ENCODE measurements around the gene SLC25A21. TPM values are rescaled to one million over a fixed set of nuclear protein-coding genes. Genes with fewer than 3 reads are reported as not detected.
A peak's percentile ranks its signal among the peaks of the same experiment; 100 is the strongest.
"Not testable (repeated sequence)": the region's sequence is repeated elsewhere in the genome, so short reads cannot be mapped to it uniquely, and the experiment has no call there.

Gene SLC25A21
- total RNA-seq, 1 donor from 2014 or later = 0.89 TPM

GRCh38 chr14:36823651-36824050 is 348.8 kb downstream of the SLC25A21 start:
- DNase-seq (ENCODE audit: low read depth) = no peak

- DNase-seq (ENCODE audit: low read depth) = no peak
These were observed 349.7 kb downstream of the SLC25A21 start for GRCh38 chr14:36822685-36823084.

GRCh38 chr14:36820901-36821300 is 351.5 kb downstream of the SLC25A21 start:
- no peak for DNase-seq (ENCODE audit: low read depth)

GRCh38 chr14:36820111-36820709 is 352.2 kb downstream of the SLC25A21 start:
- DNase-seq (ENCODE audit: low read depth) = no peak

- DNase-seq (ENCODE audit: low read depth) = no peak
These were observed 353.5 kb downstream of the SLC25A21 start for GRCh38 chr14:36818794-36819384.

- DNase-seq (ENCODE audit: low read depth) = no peak
These were observed 354.2 kb downstream of the SLC25A21 start for GRCh38 chr14:36818246-36818645.

GRCh38 chr14:36817071-36817930 is 355.1 kb downstream of the SLC25A21 start:
- no peak for DNase-seq (ENCODE audit: low read depth)

- no peak for DNase-seq (ENCODE audit: low read depth)
These were observed 355.9 kb downstream of the SLC25A21 start for GRCh38 chr14:36816481-36816880.

GRCh38 chr14:36814783-36815182 is 357.6 kb downstream of the SLC25A21 start:
- not testable (repeated sequence) for DNase-seq (ENCODE audit: low read depth)

GRCh38 chr14:36810209-36810608 is 362.2 kb downstream of the SLC25A21 start:
- no peak for DNase-seq (ENCODE audit: low read depth)

GRCh38 chr14:36807727-36808126 is 364.7 kb downstream of the SLC25A21 start:
- no peak for DNase-seq (ENCODE audit: low read depth)

- DNase-seq (ENCODE audit: low read depth) = no peak
These were observed 367.3 kb downstream of the SLC25A21 start for GRCh38 chr14:36805131-36805559.

GRCh38 chr14:36797634-36798033 is 374.8 kb downstream of the SLC25A21 start:
- no peak for DNase-seq (ENCODE audit: low read depth)

- no peak for DNase-seq (ENCODE audit: low read depth)
These were observed 381.0 kb downstream of the SLC25A21 start for GRCh38 chr14:36791402-36791801.

GRCh38 chr14:36785511-36785910 is 386.9 kb downstream of the SLC25A21 start:
- no peak for DNase-seq (ENCODE audit: low read depth)

GRCh38 chr14:36784541-36784940 is 387.9 kb downstream of the SLC25A21 start:
- no peak for DNase-seq (ENCODE audit: low read depth)

- DNase-seq (ENCODE audit: low read depth) = no peak
These were observed 390.5 kb downstream of the SLC25A21 start for GRCh38 chr14:36781897-36782296.

- peak; percentile 9 for DNase-seq (ENCODE audit: low read depth)
These were observed 398.8 kb downstream of the SLC25A21 start for GRCh38 chr14:36773558-36773957.

GRCh38 chr14:36773136-36773540 is 399.3 kb downstream of the SLC25A21 start:
- DNase-seq (ENCODE audit: low read depth) = peak; percentile 47

- no peak for DNase-seq (ENCODE audit: low read depth)
These were observed 401.3 kb downstream of the SLC25A21 start for GRCh38 chr14:36771028-36771640.

- no peak for DNase-seq (ENCODE audit: low read depth)
These were observed 403.6 kb downstream of the SLC25A21 start for GRCh38 chr14:36768638-36769337.
